Effector memory CD4-positive, alpha-beta T cell (primary cell): ENCODE measurements around the gene SLTM.
"Not testable (repeated sequence)": the region's sequence is repeated elsewhere in the genome, so short reads cannot be mapped to it uniquely, and the experiment has no call there.

Experiments used
- DNase-seq, 3 donors: peaks; one replicate each; pipeline ENCODE4 v3.0.0-alpha.2; 2020
- H3K27ac ChIP-seq: 2 replicates; pipeline ENCODE4 v1.7.0; 2013; ENCODE audit warnings: mild to moderate bottlenecking, low read length, moderate library complexity; ENCODE audit not compliant: insufficient read depth, poor library complexity, severe bottlenecking
- H3K27me3 ChIP-seq: replicated peaks from 2 replicates; pipeline ENCODE4 v1.7.0; 2013; ENCODE audit warnings: mild to moderate bottlenecking, low read length; ENCODE audit not compliant: insufficient read depth, control insufficient read depth, poor library complexity, severe bottlenecking
- H3K36me3 ChIP-seq: 2 replicates; pipeline ENCODE4 v1.7.0; 2013; ENCODE audit warnings: mild to moderate bottlenecking, low read length, moderate library complexity; ENCODE audit not compliant: control insufficient read depth, insufficient read depth
- H3K4me1 ChIP-seq: 2 replicates; pipeline ENCODE4 v1.7.0; 2013; ENCODE audit warnings: low read length, mild to moderate bottlenecking; ENCODE audit not compliant: control insufficient read depth, insufficient read depth, poor library complexity, severe bottlenecking
- H3K4me3 ChIP-seq: 2 replicates; pipeline ENCODE4 v1.7.0; 2013; ENCODE audit warnings: low read length, low read depth, mild to moderate bottlenecking; ENCODE audit not compliant: insufficient read depth, poor library complexity, severe bottlenecking
- H3K9me3 ChIP-seq: 2 replicates; pipeline ENCODE4 v1.7.0; 2013; ENCODE audit warnings: mild to moderate bottlenecking, low read length, moderate library complexity; ENCODE audit not compliant: control insufficient read depth

Gene SLTM

GRCh38 chr15:58916962-58917361 is 16.5 kb downstream of the SLTM start:
- H3K36me3 ChIP-seq: peaks cover 19% of the 10 kb centered on the region

GRCh38 chr15:58910456-58910855 is 23.0 kb downstream of the SLTM start:
- H3K36me3 ChIP-seq: peaks cover 13% of the 10 kb centered on the region
- H3K9me3 ChIP-seq: no peaks in the 10 kb centered on the region
- H3K27me3 ChIP-seq: no peaks in the 10 kb centered on the region
- H3K27ac ChIP-seq: no peak overlapping the region
- DNase-seq: no peak
- peaks cover 7% of the 10 kb centered on the region for H3K4me1 ChIP-seq
- H3K4me3 ChIP-seq: no peak overlapping the region

More at GRCh38 chr15:58916962-58917361, 16.5 kb downstream of the SLTM start:
- Histone ChIP-seq H3K27me3 (no peaks in the 10 kb centered on the region), H3K4me1 (no peaks in the 10 kb centered on the region), H3K4me3 (no peak overlapping the region), H3K27ac (no peak overlapping the region), H3K9me3 (no peaks in the 10 kb centered on the region)
- no peak for DNase-seq

- peaks cover 7% of the 10 kb centered on the region for H3K4me1 ChIP-seq
- peaks cover 13% of the 10 kb centered on the region for H3K36me3 ChIP-seq
- H3K4me3 ChIP-seq: no peak overlapping the region
- H3K27ac ChIP-seq: no peak overlapping the region
- H3K27me3 ChIP-seq: no peaks in the 10 kb centered on the region
- no peaks in the 10 kb centered on the region for H3K9me3 ChIP-seq
- DNase-seq: no peak
Measured at GRCh38 chr15:58909616-58910015, 23.9 kb downstream of the SLTM start.

- Histone ChIP-seq H3K36me3 (peaks cover 4% of the 10 kb centered on the region), H3K9me3 (no peaks in the 10 kb centered on the region), H3K27me3 (no peaks in the 10 kb centered on the region), H3K27ac (no peak overlapping the region), H3K4me1 (peaks cover 7% of the 10 kb centered on the region), H3K4me3 (no peak overlapping the region)
- DNase-seq: no peak
Measured at GRCh38 chr15:58908550-58909309, 24.7 kb downstream of the SLTM start.

GRCh38 chr15:58900631-58901030 is 32.8 kb downstream of the SLTM start:
- Histone ChIP-seq H3K4me3 (no peak overlapping the region), H3K27ac (no peak overlapping the region), H3K36me3 (peaks cover 44% of the 10 kb centered on the region), H3K27me3 (no peaks in the 10 kb centered on the region), H3K4me1 (no peaks in the 10 kb centered on the region), H3K9me3 (no peaks in the 10 kb centered on the region)
- DNase-seq: no peak

- Histone ChIP-seq H3K4me3 (no peak overlapping the region), H3K9me3 (no peaks in the 10 kb centered on the region), H3K27ac (no peak overlapping the region), H3K36me3 (peaks cover 66% of the 10 kb centered on the region), H3K4me1 (no peaks in the 10 kb centered on the region), H3K27me3 (no peaks in the 10 kb centered on the region)
- no peak for DNase-seq
Measured at GRCh38 chr15:58898150-58898680, 35.3 kb downstream of the SLTM start.

GRCh38 chr15:58889363-58889762 is 44.1 kb downstream of the SLTM start:
- Histone ChIP-seq H3K4me1 (no peaks in the 10 kb centered on the region), H3K27ac (no peak overlapping the region), H3K36me3 (peaks cover 95% of the 10 kb centered on the region), H3K27me3 (no peaks in the 10 kb centered on the region), H3K9me3 (no peaks in the 10 kb centered on the region), H3K4me3 (no peak overlapping the region)
- no peak for DNase-seq

- no peak overlapping the region for H3K27ac ChIP-seq
- no peak for DNase-seq
- peaks cover 89% of the 10 kb centered on the region for H3K36me3 ChIP-seq
- no peaks in the 10 kb centered on the region for H3K4me1 ChIP-seq
- H3K27me3 ChIP-seq: no peaks in the 10 kb centered on the region
- no peaks in the 10 kb centered on the region for H3K9me3 ChIP-seq
- no peak overlapping the region for H3K4me3 ChIP-seq
Measured at GRCh38 chr15:58886921-58887320, 46.6 kb downstream of the SLTM start.

- peaks cover 90% of the 10 kb centered on the region for H3K36me3 ChIP-seq
- DNase-seq, H3K27me3 ChIP-seq, H3K27ac ChIP-seq, H3K4me1 ChIP-seq, H3K4me3 ChIP-seq, H3K9me3 ChIP-seq: not testable (repeated sequence)
Measured at GRCh38 chr15:58883926-58884325, 49.6 kb downstream of the SLTM start.

GRCh38 chr15:58882243-58882642 is 51.2 kb downstream of the SLTM start:
- H3K4me3 ChIP-seq: no peak overlapping the region
- H3K27ac ChIP-seq: no peak overlapping the region
- DNase-seq: no peak
- no peaks in the 10 kb centered on the region for H3K9me3 ChIP-seq
- H3K36me3 ChIP-seq: peaks cover 85% of the 10 kb centered on the region
- H3K4me1 ChIP-seq: no peaks in the 10 kb centered on the region
- no peaks in the 10 kb centered on the region for H3K27me3 ChIP-seq
